ENCODE results near the gene ACKR1.

ACKR1 gene

GRCh38 chr1:159206110-159206509 is 1.4 kb downstream of the ACKR1 start:
- Histone ChIP-seq H3K4me3 (ENCODE audit: low read length) (no peak overlapping the region), H3K9me3 (ENCODE audit: control insufficient read depth, insufficient read depth, low read length) (no peaks in the 10 kb centered on the region), H3K27ac (ENCODE audit: low read length) (no peak overlapping the region), H3K27me3 (ENCODE audit: control insufficient read depth, insufficient read depth, low read length) (no peaks in the 10 kb centered on the region), H3K36me3 (ENCODE audit: control insufficient read depth, insufficient read depth, low read length) (no peaks in the 10 kb centered on the region), H3K4me1 (ENCODE audit: control insufficient read depth, insufficient read depth, low read length) (no peaks in the 10 kb centered on the region; the same call in 1 of the 2 replicates)
- DNase-seq (ENCODE audit: low read depth, low spot score), result no peak
- no CpG with 5 or more reads among the region's 4 CpGs for WGBS (ENCODE audit: insufficient coverage, insufficient read length)

DNA sequence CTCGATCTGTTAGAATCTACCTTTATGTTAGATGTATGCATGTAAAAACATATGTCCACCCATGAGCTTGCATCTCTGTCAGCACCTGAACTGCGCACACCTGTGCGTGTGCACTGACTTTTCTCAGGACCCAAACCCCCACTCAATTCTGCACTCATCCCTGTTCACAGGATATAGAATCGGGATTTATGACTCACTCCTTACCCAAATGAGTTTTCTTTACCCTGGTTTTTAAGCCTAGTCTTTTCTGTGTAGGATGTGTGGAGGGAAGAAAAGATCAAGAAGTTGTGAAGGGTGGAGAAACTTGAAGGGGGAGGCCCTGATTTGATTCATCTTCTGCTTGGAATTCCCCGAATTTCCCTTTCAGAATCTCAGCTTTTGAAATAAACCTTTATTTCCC is 2.4 kb downstream of the ACKR1 start:
- no peak for DNase-seq (ENCODE audit: low read depth, low spot score)
- Histone ChIP-seq H3K9me3 (ENCODE audit: control insufficient read depth, insufficient read depth, low read length) (no peaks in the 10 kb centered on the region), H3K4me1 (ENCODE audit: control insufficient read depth, insufficient read depth, low read length) (no peaks in the 10 kb centered on the region; the same call in 1 of the 2 replicates), H3K36me3 (ENCODE audit: control insufficient read depth, insufficient read depth, low read length) (no peaks in the 10 kb centered on the region), H3K4me3 (ENCODE audit: low read length) (no peak overlapping the region), H3K27ac (ENCODE audit: low read length) (no peak overlapping the region), H3K27me3 (ENCODE audit: control insufficient read depth, insufficient read depth, low read length) (no peaks in the 10 kb centered on the region)
- WGBS (ENCODE audit: insufficient coverage, insufficient read length), result no CpG with 5 or more reads among the region's 5 CpGs

- DNase-seq (ENCODE audit: low read depth, low spot score), result no peak
- Histone ChIP-seq H3K27ac (ENCODE audit: low read length) (no peak overlapping the region), H3K4me1 (ENCODE audit: control insufficient read depth, insufficient read depth, low read length) (no peaks in the 10 kb centered on the region; the same call in 1 of the 2 replicates), H3K9me3 (ENCODE audit: control insufficient read depth, insufficient read depth, low read length) (no peaks in the 10 kb centered on the region), H3K4me3 (ENCODE audit: low read length) (no peak overlapping the region), H3K27me3 (ENCODE audit: control insufficient read depth, insufficient read depth, low read length) (no peaks in the 10 kb centered on the region), H3K36me3 (ENCODE audit: control insufficient read depth, insufficient read depth, low read length) (no peaks in the 10 kb centered on the region)
- WGBS (ENCODE audit: insufficient coverage, insufficient read length), result no CpG with 5 or more reads among the region's 8 CpGs
These were observed 3.1 kb downstream of the ACKR1 start for GRCh38 chr1:159207774-159208173.

GRCh38 chr1:159208175-159208825 is 3.6 kb downstream of the ACKR1 start:
- no peaks in the 10 kb centered on the region for H3K9me3 ChIP-seq (ENCODE audit: control insufficient read depth, insufficient read depth, low read length)
- no peak overlapping the region for H3K27ac ChIP-seq (ENCODE audit: low read length)
- no peak for DNase-seq (ENCODE audit: low read depth, low spot score)
- no CpG with 5 or more reads among the region's 7 CpGs for WGBS (ENCODE audit: insufficient coverage, insufficient read length)
- H3K4me1 ChIP-seq (ENCODE audit: control insufficient read depth, insufficient read depth, low read length), result no peaks in the 10 kb centered on the region; the same call in 1 of the 2 replicates
- no peak overlapping the region for H3K4me3 ChIP-seq (ENCODE audit: low read length)
- H3K36me3 ChIP-seq (ENCODE audit: control insufficient read depth, insufficient read depth, low read length), result no peaks in the 10 kb centered on the region
- H3K27me3 ChIP-seq (ENCODE audit: control insufficient read depth, insufficient read depth, low read length), result no peaks in the 10 kb centered on the region

DNA sequence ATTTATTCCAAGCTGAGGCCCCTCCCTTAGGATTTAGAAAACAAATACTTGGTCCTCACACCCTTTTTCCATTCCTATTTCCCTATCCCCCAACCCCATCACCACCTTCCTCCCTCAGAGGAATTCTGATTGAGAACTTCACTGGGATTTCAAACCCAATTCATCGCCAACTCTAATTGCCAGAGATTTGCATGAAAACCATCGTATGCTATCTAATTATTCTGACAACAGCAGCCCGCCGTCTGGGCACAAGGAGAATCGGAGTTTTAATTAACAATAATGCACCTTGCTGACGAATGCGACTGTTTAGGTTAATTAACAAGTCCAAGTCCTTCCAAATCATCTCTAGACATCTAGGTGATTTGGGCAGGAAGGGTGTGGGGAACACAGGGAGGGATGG is 4.4 kb downstream of the ACKR1 start:
- H3K27ac ChIP-seq (ENCODE audit: low read length), result no peak overlapping the region
- H3K27me3 ChIP-seq (ENCODE audit: control insufficient read depth, insufficient read depth, low read length), result no peaks in the 10 kb centered on the region
- H3K4me3 ChIP-seq (ENCODE audit: low read length), result no peak overlapping the region
- no peaks in the 10 kb centered on the region for H3K9me3 ChIP-seq (ENCODE audit: control insufficient read depth, insufficient read depth, low read length)
- no peaks in the 10 kb centered on the region for H3K36me3 ChIP-seq (ENCODE audit: control insufficient read depth, insufficient read depth, low read length)
- WGBS (ENCODE audit: insufficient coverage, insufficient read length), result no CpG with 5 or more reads among the region's 7 CpGs
- no peak for DNase-seq (ENCODE audit: low read depth, low spot score)
- H3K4me1 ChIP-seq (ENCODE audit: control insufficient read depth, insufficient read depth, low read length), result no peaks in the 10 kb centered on the region; the same call in 1 of the 2 replicates

- Histone ChIP-seq H3K4me3 (ENCODE audit: low read length) (no peak overlapping the region), H3K36me3 (ENCODE audit: control insufficient read depth, insufficient read depth, low read length) (no peaks in the 10 kb centered on the region), H3K9me3 (ENCODE audit: control insufficient read depth, insufficient read depth, low read length) (no peaks in the 10 kb centered on the region), H3K27me3 (ENCODE audit: control insufficient read depth, insufficient read depth, low read length) (no peaks in the 10 kb centered on the region), H3K27ac (ENCODE audit: low read length) (no peak overlapping the region), H3K4me1 (ENCODE audit: control insufficient read depth, insufficient read depth, low read length) (no peaks in the 10 kb centered on the region; the same call in 1 of the 2 replicates)
- no peak for DNase-seq (ENCODE audit: low read depth, low spot score)
- WGBS (ENCODE audit: insufficient coverage, insufficient read length), result no CpG with 5 or more reads among the region's 11 CpGs
These were observed 6.9 kb downstream of the ACKR1 start for GRCh38 chr1:159211331-159212136.

DNA sequence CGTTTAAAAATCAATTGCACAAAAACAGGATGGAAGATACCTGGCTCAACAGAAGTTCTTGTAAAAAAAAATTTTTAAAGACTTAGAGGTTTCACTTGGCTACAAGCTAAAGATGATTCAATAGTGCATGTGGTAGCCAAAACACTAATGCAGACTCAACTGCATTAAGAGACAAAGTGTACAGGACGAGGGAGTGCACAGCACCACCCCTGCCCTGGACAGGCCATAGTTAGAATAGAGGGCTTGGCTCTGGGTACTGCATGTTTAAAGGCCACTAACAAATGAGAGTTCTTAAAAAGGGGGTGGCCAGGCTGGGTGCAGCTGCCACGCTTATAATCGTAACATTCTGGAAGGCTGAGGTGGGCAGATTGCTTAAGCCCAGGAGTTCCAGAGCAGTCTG is 7.9 kb downstream of the ACKR1 start:
- Histone ChIP-seq H3K4me3 (ENCODE audit: low read length) (no peak overlapping the region), H3K27ac (ENCODE audit: low read length) (no peak overlapping the region), H3K4me1 (ENCODE audit: control insufficient read depth, insufficient read depth, low read length) (no peaks in the 10 kb centered on the region; the same call in 1 of the 2 replicates), H3K36me3 (ENCODE audit: control insufficient read depth, insufficient read depth, low read length) (no peaks in the 10 kb centered on the region), H3K9me3 (ENCODE audit: control insufficient read depth, insufficient read depth, low read length) (no peaks in the 10 kb centered on the region), H3K27me3 (ENCODE audit: control insufficient read depth, insufficient read depth, low read length) (no peaks in the 10 kb centered on the region)
- no CpG with 5 or more reads among the region's 4 CpGs for WGBS (ENCODE audit: insufficient coverage, insufficient read length)
- DNase-seq (ENCODE audit: low read depth, low spot score), result no peak

DNA sequence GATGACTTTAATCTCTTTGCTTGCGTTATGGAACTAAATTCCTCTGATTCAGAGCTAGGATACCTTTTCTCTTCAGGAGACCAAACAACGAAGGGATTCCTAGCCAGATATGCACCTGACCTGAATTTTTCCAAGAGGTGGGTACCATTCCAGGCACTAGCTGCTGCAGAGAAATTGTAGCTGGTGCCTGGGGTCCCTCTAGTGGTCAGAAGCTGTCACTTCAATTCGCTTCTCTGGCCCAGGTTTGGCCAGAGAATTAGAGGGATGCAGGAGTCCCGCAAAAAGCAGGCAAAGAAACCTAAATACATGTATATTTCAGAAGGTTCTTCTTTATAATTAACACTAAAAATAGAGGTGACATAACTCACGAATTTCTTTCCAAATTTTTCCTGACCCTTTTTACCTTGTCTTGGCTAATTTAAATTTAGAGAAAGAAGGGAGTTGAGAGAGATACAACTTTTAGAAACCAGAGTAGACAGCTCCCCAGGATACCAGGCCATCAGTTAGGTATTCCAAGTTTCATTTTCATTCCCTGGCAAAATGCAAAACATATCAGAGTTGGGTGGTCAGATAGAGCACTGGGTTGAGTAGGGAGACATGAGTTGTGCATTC is 9.6 kb downstream of the ACKR1 start:
- no peak for DNase-seq (ENCODE audit: low read depth, low spot score)
- Histone ChIP-seq H3K27me3 (ENCODE audit: control insufficient read depth, insufficient read depth, low read length) (no peaks in the 10 kb centered on the region), H3K36me3 (ENCODE audit: control insufficient read depth, insufficient read depth, low read length) (no peaks in the 10 kb centered on the region), H3K4me1 (ENCODE audit: control insufficient read depth, insufficient read depth, low read length) (peaks cover 8% of the 10 kb centered on the region; the same call in 1 of the 2 replicates), H3K9me3 (ENCODE audit: control insufficient read depth, insufficient read depth, low read length) (no peaks in the 10 kb centered on the region), H3K4me3 (ENCODE audit: low read length) (no peak overlapping the region), H3K27ac (ENCODE audit: low read length) (no peak overlapping the region)
- WGBS (ENCODE audit: insufficient coverage, insufficient read length), result no CpG with 5 or more reads among the region's 5 CpGs

- DNase-seq (ENCODE audit: low read depth, low spot score), result no peak
- no peak overlapping the region for H3K4me3 ChIP-seq (ENCODE audit: low read length)
- no peak overlapping the region for H3K27ac ChIP-seq (ENCODE audit: low read length)
- H3K27me3 ChIP-seq (ENCODE audit: control insufficient read depth, insufficient read depth, low read length), result no peaks in the 10 kb centered on the region
- H3K36me3 ChIP-seq (ENCODE audit: control insufficient read depth, insufficient read depth, low read length), result no peaks in the 10 kb centered on the region
- H3K4me1 ChIP-seq (ENCODE audit: control insufficient read depth, insufficient read depth, low read length), result peaks cover 8% of the 10 kb centered on the region; the same call in 1 of the 2 replicates
- H3K9me3 ChIP-seq (ENCODE audit: control insufficient read depth, insufficient read depth, low read length), result no peaks in the 10 kb centered on the region; the same call in 1 of the 2 replicates
- no CpG with 5 or more reads among the region's 14 CpGs for WGBS (ENCODE audit: insufficient coverage, insufficient read length)
These were observed 14.3 kb downstream of the ACKR1 start for GRCh38 chr1:159218649-159219636.

Data from iPS DF 6.9 (cell line).